Type B pancreatic cell (in vitro differentiated cells): ENCODE data around the gene PACSIN2. TPM values are rescaled to one million over a fixed set of nuclear protein-coding genes. Genes with fewer than 3 reads are reported as not detected.

Experiments
- DNase-seq: peaks from one replicate; pipeline ENCODE4 v3.0.0; 2021; ENCODE audit warnings: mixed read lengths; ENCODE audit not compliant: unreplicated experiment; ENCODE audit errors: extremely low spot score
- H3K27ac Mint-ChIP-seq: 2 replicates; pipeline ENCODE4 v1.8.0; 2021; ENCODE audit warnings: mild to moderate bottlenecking, mixed read lengths
- H3K27me3 Mint-ChIP-seq: 2 replicates; pipeline ENCODE4 v1.8.0; 2021; ENCODE audit warnings: mixed read lengths
- H3K36me3 Mint-ChIP-seq: 2 replicates; pipeline ENCODE4 v1.8.0; 2021; ENCODE audit warnings: mixed read lengths
- H3K4me1 Mint-ChIP-seq: one replicate; pipeline ENCODE4 v1.8.0; 2021; ENCODE audit warnings: mixed read lengths; ENCODE audit not compliant: unreplicated experiment
- H3K4me3 Mint-ChIP-seq: 2 replicates; pipeline ENCODE4 v1.8.0; 2021; ENCODE audit warnings: mild to moderate bottlenecking, mixed read lengths
- H3K9me3 Mint-ChIP-seq: 2 replicates; pipeline ENCODE4 v1.8.0; 2021; ENCODE audit warnings: mixed read lengths
- total RNA-seq: library from RNA; stranded (reverse); gene quantifications from 2 replicates; pipeline ENCODE4 v1.2.1, GENCODE V29; 2021; ENCODE audit warnings: low replicate concordance
- TF ChIP-seq, protein P1 (sequence below): fragments of 200-600 bp; sonication (generic); conservative IDR thresholded peaks from 2 replicates; pipeline ENCODE4 v1.5.0; 2021; ENCODE audit warnings: antibody characterized with exemption, mild to moderate bottlenecking

The PACSIN2 gene
- total RNA-seq, 1 donor from 2014 or later, result 53.4 TPM

DNA sequence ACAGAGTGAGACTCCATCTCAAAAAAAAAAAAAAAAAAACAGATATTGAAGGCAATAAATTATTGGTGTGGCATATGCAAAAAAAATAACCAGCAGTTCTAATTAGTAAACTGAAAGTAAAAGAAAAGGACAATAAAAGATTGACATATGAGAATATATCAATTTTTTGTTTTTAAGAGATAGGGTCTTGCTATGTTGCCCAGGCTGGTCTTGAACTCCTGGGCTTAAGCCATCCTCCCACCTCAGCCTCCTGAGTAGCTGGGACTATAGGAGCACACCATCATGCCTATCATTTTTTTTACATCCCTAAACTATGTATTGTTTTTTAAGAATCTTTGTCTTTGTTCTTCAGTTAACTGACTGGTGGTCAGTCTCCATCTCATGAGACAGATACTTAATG is 31.5 kb downstream of the PACSIN2 start:
- no peaks in the 10 kb centered on the region for H3K36me3 Mint-ChIP-seq
- peaks cover 34% of the 10 kb centered on the region for H3K4me1 Mint-ChIP-seq
- no peaks in the 10 kb centered on the region for H3K9me3 Mint-ChIP-seq
- no peak overlapping the region for H3K27ac Mint-ChIP-seq
- no peak for DNase-seq
- no peak overlapping the region for H3K4me3 Mint-ChIP-seq
- TF ChIP-seq, protein P1, sequence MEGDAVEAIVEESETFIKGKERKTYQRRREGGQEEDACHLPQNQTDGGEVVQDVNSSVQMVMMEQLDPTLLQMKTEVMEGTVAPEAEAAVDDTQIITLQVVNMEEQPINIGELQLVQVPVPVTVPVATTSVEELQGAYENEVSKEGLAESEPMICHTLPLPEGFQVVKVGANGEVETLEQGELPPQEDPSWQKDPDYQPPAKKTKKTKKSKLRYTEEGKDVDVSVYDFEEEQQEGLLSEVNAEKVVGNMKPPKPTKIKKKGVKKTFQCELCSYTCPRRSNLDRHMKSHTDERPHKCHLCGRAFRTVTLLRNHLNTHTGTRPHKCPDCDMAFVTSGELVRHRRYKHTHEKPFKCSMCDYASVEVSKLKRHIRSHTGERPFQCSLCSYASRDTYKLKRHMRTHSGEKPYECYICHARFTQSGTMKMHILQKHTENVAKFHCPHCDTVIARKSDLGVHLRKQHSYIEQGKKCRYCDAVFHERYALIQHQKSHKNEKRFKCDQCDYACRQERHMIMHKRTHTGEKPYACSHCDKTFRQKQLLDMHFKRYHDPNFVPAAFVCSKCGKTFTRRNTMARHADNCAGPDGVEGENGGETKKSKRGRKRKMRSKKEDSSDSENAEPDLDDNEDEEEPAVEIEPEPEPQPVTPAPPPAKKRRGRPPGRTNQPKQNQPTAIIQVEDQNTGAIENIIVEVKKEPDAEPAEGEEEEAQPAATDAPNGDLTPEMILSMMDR, result no peak
- H3K27me3 Mint-ChIP-seq, result no peaks in the 10 kb centered on the region

DNA sequence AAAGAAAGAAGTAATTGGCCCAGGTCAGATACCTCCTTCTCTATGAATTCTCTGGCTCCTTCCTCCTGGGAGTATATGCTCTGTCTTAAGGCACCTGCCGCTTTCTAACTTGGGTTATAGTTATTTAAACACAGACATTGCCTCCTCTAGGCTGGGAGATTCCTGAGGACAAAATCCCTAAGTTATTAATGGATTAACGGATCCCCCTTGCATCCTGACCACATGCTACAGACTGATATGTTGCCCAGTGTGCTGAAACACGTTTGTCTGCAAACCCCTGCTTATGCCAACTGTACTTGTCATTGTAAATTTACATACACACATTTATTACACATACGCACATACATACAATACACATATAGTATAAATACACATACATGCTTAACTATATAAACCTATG is 35.3 kb downstream of the PACSIN2 start:
- Mint-ChIP-seq H3K4me1 (peaks cover 29% of the 10 kb centered on the region), H3K36me3 (no peaks in the 10 kb centered on the region), H3K4me3 (no peak overlapping the region), H3K27ac (peak overlapping the region; percentile 35), H3K27me3 (no peaks in the 10 kb centered on the region), H3K9me3 (no peaks in the 10 kb centered on the region)
- no peak for DNase-seq
- TF ChIP-seq, protein P1, result no peak

DNA sequence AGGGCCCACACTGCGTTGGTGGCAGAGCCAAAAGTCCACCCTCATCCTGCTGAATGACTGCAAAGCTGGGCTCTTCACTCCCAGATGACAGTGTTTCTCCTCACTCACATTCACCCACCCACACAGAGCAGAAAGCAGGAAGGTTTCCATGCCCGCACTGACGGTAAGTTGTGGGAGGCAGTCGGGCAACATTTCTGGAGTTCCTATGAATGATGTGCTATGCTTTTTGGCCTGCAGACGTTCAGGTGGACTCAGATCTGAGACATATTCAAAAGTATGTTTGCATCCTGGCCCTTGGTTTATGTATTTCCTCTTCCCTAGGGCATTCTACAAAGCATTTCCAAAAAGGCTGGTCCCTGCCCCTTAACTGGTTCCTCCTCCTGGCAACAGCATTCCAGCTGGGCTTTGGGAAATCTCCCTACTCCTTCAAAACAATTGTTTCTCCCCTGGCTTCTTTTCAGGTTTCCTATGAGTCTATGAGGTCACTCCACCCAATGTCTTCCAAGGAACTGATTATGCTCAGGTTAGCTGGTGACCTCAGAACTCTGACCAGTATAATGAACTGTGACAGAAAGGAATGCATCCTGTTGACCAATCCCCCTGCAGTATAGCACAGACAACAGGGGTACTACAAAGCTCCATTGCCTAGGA is 36.4 kb downstream of the PACSIN2 start:
- TF ChIP-seq, protein P1, result no peak
- Mint-ChIP-seq H3K4me1 (peaks cover 33% of the 10 kb centered on the region), H3K9me3 (no peaks in the 10 kb centered on the region), H3K27me3 (no peaks in the 10 kb centered on the region), H3K36me3 (no peaks in the 10 kb centered on the region), H3K4me3 (peak overlapping the region; percentile 48), H3K27ac (peak overlapping the region; percentile 86)
- DNase-seq, result no peak

DNA sequence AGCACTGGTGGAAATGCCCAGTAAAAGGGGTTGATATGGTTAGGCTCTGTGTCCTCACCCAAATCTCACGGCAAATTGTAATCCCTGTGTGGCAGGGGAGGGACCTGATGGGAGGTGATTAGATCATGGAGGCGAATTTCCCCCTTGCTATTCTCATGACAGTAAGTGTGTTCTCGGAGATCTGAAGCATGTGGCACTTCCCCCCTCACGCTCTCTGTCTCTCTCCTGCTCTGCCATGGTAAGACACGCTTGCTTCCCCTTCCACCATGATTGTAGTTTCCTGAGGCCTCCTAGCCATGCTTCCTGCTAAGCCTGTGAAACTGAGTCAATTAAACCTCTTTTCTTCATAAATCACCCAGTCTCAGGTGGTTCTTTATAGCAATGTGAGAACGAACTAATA is 37.4 kb downstream of the PACSIN2 start:
- TF ChIP-seq, protein P1, result no peak
- no peaks in the 10 kb centered on the region for H3K36me3 Mint-ChIP-seq
- H3K4me1 Mint-ChIP-seq, result peaks cover 42% of the 10 kb centered on the region
- peak overlapping the region; percentile 86 for H3K27ac Mint-ChIP-seq
- H3K4me3 Mint-ChIP-seq, result no peak overlapping the region
- no peaks in the 10 kb centered on the region for H3K9me3 Mint-ChIP-seq
- H3K27me3 Mint-ChIP-seq, result no peaks in the 10 kb centered on the region
- no peak for DNase-seq

DNA sequence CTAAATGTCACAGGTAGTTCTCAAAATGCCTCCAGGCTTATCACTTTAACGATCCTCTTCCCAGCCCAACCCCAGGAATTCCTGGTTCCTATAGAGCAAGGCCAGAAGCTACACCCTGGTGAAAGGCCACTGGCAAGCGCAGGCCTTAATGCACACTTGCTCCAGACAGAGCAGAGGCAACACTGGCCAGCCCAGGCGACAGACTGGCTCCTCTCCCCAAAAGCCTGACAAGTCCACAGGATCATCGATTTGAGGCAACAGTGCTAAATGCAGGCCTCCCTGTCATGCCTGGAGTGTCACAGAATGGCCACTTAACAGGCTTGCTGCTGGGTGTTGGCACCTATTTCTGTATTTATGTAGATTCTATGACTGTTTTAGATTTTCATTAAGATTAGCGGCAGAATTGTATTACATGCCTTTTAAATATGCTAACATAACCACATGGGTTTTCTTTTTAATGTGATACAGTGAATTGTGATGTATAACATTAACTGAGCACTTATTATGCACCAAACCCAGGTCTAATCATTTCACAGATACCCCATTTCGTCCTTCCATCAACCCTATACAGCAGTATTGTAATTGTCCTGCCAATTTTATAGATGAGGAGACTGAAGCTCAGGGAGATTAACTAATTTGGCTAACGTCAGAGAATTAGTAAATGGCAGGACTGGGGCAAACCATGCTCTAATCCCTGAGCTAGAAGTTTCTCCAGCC is 38.6 kb downstream of the PACSIN2 start:
- Mint-ChIP-seq H3K4me3 (no peak overlapping the region), H3K9me3 (no peaks in the 10 kb centered on the region), H3K27ac (peak overlapping the region; percentile 52), H3K27me3 (no peaks in the 10 kb centered on the region), H3K4me1 (peaks cover 46% of the 10 kb centered on the region), H3K36me3 (peaks cover 4% of the 10 kb centered on the region)
- DNase-seq, result no peak
- TF ChIP-seq, protein P1, result no peak
